ENCODE results near the gene ARSI.
A peak's percentile ranks its signal among the peaks of the same experiment; 100 is the strongest.

Gene ARSI

GRCh38 chr5:150302301-150303069 lies at the start of gene ARSI:
ARSI (minus strand) TSS chr5:150302905; CDS start chr5:150302373, 532 bp downstream.
- no peak for FAIRE-seq
- no peak for DNase-seq (ENCODE audit: extremely low spot score, insufficient read length, low read depth)

- FAIRE-seq (peak; percentile 93), DNase-seq (ENCODE audit: extremely low spot score, insufficient read length, low read depth) (peak; percentile 53)
Measured at GRCh38 chr5:150350524-150351344, 48.0 kb upstream of the ARSI start.

DNA sequence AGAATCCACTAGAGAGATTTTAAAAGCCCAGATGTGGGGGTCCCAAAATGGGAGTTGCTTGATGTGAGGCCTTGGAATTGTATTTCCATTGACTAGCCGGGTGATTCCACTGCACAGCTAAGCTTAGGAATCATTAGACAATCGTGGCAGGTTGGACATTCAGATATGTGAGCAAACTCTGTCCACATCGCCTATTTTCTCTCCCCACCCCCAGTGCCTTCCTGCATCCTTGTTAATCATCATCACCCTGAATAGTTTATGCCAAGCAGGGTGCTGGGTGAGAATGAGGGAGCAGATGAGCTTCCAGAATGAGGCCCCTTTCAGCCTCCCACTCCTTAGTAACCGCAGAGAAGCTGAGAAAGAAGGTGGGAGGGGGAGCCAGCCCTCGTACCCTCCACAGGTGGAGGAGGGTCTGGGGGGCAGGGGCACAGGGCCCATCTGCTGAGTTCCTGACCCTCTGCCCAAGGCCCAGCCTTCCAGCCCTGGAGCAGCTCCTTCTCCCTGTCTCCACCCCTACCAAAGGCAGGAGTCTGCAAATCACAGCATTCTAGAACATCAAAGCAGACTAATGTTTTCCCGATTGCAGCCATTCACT lies 47.1 kb upstream of the ARSI start:
- DNase-seq (ENCODE audit: extremely low spot score, insufficient read length, low read depth) (no peak), FAIRE-seq (no peak)

GRCh38 chr5:150347451-150347850 lies 44.7 kb upstream of the ARSI start:
- DNase-seq (ENCODE audit: extremely low spot score, insufficient read length, low read depth) (no peak), FAIRE-seq (no peak)

- FAIRE-seq: no peak
Measured at GRCh38 chr5:150347003-150347402, 44.3 kb upstream of the ARSI start.

DNA sequence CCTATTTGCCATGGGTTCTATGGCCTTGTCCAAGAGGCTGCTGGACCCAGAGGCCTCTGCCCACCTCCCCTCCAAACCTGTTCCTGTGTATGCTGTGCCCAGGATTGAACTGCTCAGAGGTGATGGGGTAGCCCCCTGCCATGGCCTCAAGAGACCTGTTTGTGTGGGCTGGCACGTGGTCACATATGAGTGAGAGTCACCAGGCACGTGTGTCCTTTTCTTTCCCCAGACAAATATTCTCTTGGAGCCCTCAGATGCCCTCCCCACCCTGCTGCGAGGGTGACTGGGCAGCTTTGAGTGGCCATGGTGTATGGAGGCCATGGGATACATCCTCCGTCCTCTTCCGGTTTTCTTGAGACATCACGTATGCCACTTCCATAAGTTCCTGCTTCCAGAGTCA lies 43.9 kb upstream of the ARSI start:
- FAIRE-seq: no peak

More at GRCh38 chr5:150347003-150347402, 44.3 kb upstream of the ARSI start:
- no peak for DNase-seq (ENCODE audit: extremely low spot score, insufficient read length, low read depth)

DNA sequence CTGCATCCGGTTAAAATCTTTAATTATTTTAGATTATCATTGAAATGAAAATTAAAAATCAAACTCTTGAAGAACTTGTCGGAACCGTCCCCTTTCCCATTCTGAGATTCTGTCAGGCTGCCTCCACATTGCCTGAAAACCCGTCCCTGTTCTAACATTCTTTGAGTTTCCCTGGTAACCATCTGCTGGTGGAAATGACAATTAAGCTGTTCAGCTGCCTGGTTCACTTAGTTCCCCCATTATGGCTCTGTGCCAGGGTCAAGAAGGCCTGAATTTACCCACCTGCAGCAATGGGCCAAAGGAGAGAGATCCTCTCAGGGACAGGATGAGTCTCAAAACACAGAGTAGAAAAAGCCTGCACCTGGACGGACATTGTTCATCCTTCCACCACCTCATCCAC lies 43.0 kb upstream of the ARSI start:
- FAIRE-seq (no peak), DNase-seq (ENCODE audit: extremely low spot score, insufficient read length, low read depth) (no peak)

More for the DNA sequence above, 43.9 kb upstream of the ARSI start:
- DNase-seq (ENCODE audit: extremely low spot score, insufficient read length, low read depth): no peak

GRCh38 chr5:150343994-150344631 lies 41.4 kb upstream of the ARSI start:
- DNase-seq (ENCODE audit: extremely low spot score, insufficient read length, low read depth): no peak
- no peak for FAIRE-seq

- FAIRE-seq: peak; percentile 18
- no peak for DNase-seq (ENCODE audit: extremely low spot score, insufficient read length, low read depth)
Measured at GRCh38 chr5:150342583-150342982, 39.9 kb upstream of the ARSI start.

DNA sequence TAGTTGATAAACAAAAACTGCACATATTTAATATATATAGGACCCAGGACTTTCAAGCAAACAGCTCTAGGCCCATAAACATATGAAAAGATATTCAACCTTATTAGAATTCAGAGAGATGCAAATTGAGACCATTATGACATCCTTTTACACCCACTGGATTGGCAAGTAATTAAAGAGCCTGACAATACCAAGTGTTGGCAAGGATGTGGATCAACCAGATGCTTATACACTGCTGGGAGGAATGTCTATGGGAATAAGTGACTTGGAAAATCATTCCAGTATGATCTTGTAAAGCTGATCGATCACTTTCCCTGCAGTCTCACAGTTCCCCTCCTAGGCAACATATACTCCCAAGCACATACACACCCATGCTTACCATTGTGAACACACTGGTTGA lies 39.3 kb upstream of the ARSI start:
- DNase-seq (ENCODE audit: extremely low spot score, insufficient read length, low read depth) (no peak), FAIRE-seq (no peak)

DNA sequence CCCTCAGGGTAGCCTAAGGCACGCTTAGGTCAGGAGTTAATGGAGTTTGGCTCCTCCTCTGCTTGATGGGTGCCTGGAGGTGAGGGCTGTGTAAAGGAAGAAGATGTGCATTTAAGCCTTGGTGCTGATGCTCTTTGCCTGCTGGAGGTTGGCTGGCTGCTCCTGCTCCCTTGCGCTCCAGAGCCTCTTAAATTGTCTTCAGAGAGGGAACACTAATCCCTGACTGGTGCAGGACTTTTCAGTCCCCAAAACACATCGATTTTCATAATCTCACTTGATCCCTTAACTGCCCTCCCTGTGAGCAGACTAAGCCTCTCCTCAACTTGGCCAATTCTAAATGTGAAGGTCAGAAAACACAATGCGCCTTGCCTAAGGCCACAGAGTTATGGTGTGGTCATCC lies 38.6 kb upstream of the ARSI start:
- DNase-seq (ENCODE audit: extremely low spot score, insufficient read length, low read depth) (no peak), FAIRE-seq (no peak)

GRCh38 chr5:150340614-150341255 lies 38.0 kb upstream of the ARSI start:
- no peak for FAIRE-seq
- DNase-seq (ENCODE audit: extremely low spot score, insufficient read length, low read depth): no peak

DNA sequence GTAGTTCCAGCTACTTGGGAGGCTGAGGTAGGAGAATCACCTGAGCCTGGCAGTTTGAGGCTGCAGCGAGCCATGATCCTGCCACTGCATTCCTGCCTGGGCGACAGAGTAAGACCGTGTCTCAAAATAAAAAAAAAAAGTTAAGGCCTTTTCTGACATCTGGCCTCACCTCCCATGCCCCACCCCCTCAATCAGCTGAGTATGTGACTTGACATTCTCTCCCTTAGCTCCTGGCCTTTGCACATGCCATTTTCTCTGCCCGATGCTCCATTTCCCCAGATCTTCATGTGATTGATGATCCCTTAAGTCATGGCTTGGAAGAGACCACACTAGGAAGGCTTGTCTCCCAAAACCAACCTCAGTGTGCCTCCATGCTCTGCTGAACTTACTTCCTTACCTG lies 37.1 kb upstream of the ARSI start:
- DNase-seq (ENCODE audit: extremely low spot score, insufficient read length, low read depth): no peak
- no peak for FAIRE-seq

GRCh38 chr5:150339165-150339564 lies 36.5 kb upstream of the ARSI start:
- FAIRE-seq (no peak), DNase-seq (ENCODE audit: extremely low spot score, insufficient read length, low read depth) (no peak)

- no peak for DNase-seq (ENCODE audit: extremely low spot score, insufficient read length, low read depth)
- no peak for FAIRE-seq
Measured at GRCh38 chr5:150338546-150338945, 35.8 kb upstream of the ARSI start.

GRCh38 chr5:150335778-150336177 lies 33.1 kb upstream of the ARSI start:
- FAIRE-seq (no peak), DNase-seq (ENCODE audit: extremely low spot score, insufficient read length, low read depth) (no peak)

DNA sequence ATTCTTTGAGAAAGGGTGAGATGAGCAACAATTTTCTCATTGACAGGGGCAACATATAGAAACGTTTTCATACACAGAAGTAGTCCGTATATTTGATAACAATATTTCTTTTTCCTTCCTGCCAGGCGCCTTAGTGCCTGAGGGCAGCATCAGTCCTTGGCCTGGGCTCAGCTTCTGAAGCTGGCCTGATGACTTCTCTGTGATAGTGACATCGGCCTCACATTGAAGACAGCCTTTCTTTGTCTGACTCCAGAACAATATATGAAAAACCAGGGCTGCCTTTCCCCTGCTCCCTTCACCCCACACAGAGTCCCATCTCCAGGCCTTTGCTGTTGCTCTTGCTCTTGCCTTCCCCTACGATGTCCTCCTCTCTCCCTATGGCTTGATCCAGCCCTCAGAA lies 30.7 kb upstream of the ARSI start:
- no peak for FAIRE-seq
- DNase-seq (ENCODE audit: extremely low spot score, insufficient read length, low read depth): no peak

DNA sequence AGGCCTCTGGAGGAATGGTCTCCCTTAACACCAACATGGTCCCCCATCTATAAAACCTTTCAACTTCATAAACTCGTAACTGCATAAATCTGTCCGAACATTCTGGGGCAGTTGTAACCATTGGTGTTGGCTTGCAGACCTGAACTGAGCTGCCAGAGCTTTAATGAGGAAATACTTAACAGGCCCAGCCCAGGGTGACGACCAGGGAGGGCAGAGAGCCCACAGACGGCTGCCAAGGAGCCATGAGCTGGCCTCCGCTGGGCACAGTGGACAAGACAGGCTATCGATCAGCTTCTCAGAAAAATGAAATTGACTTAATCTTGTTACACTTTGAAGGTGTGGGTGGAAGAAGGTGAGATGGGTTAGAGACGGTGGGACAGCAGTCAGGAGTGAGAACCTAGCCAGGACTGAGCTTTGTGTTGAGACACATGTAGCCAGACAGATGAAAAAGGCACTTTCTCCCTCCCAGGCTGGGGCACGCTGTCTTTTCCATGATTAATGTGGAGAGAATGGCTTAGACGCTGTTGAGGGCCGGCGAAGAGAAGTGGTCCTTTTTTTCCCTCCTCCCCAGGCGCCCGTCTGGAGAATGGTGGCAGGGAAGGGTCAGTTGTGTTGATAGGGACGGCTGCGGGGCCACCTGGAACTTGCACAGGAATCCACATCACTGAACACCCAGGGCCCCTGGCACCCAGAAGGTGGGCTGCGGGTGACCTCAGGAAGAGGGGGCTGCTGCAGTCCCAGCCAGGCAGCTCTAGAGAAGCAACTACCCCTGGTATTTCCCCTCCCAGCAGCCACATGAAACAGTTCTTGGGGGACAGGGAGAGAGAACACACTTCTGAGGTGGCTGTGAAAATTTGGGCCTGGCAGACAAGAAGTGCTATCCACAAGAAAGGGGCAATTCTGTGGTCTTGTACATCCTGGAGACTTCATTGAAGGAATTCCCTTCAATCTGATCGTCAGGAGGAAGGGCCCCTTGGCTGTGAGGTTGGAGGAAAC lies 27.5 kb upstream of the ARSI start:
- FAIRE-seq (no peak), DNase-seq (ENCODE audit: extremely low spot score, insufficient read length, low read depth) (no peak)

DNA sequence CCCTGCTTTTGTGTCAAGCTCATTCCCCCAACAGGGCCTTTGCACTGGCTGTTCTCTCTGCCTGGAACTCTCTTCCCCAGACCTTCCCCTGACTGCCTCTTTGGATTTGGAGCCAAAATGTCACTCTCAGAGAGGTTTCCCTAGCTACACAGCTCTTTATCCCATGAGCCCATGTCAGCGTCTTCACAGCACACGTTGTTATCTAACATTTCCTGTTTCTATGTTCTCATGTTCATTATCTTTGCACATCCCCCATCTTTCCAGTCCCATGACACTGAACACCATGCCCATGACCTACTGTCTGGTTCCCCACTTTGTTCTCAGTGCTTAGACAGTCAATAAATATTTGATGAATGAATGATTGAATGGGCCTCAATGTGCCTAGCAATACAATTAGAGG lies 26.3 kb upstream of the ARSI start:
- FAIRE-seq: no peak
- DNase-seq (ENCODE audit: extremely low spot score, insufficient read length, low read depth): no peak
